Measurements from ENCODE around the gene NUDC.
"Not testable (repeated sequence)": the region's sequence is repeated elsewhere in the genome, so short reads cannot be mapped to it uniquely, and the experiment has no call there.

NUDC gene

GRCh38 chr1:26945728-26946127 lies 24.2 kb downstream of the NUDC start:
- no peak overlapping the region for H3K4me3 ChIP-seq
- no peak for DNase-seq (ENCODE audit: low spot score)
- no peak overlapping the region for H3K27ac ChIP-seq
- TF ChIP-seq CTCF (IDR thresholded peaks at IDR 0.05), result no peak

- Histone ChIP-seq H3K4me3 (no peak overlapping the region), H3K27ac (no peak overlapping the region)
- DNase-seq (ENCODE audit: low spot score), result no peak
- TF ChIP-seq CTCF (IDR thresholded peaks at IDR 0.05), result no peak
Observed at GRCh38 chr1:26946270-26946669, 24.7 kb downstream of the NUDC start.

- not testable (repeated sequence) for H3K4me3 ChIP-seq; DNase-seq (ENCODE audit: low spot score); H3K27ac ChIP-seq
Observed at GRCh38 chr1:26948725-26949057, 27.1 kb downstream of the NUDC start.

- TF ChIP-seq CTCF (IDR thresholded peaks at IDR 0.05), result no peak
Observed at GRCh38 chr1:26949266-26949925, 27.9 kb downstream of the NUDC start.

GRCh38 chr1:26949926-26950319 lies 28.4 kb downstream of the NUDC start:
- no peak overlapping the region for H3K27ac ChIP-seq
- TF ChIP-seq CTCF (IDR thresholded peaks at IDR 0.05), result no peak
- no peak overlapping the region for H3K4me3 ChIP-seq
- DNase-seq (ENCODE audit: low spot score), result no peak

More at GRCh38 chr1:26949266-26949925, 27.9 kb downstream of the NUDC start:
- DNase-seq (ENCODE audit: low spot score), result no peak
- Histone ChIP-seq H3K4me3 (no peak overlapping the region), H3K27ac (no peak overlapping the region)

- DNase-seq (ENCODE audit: low spot score), result no peak
- no peak overlapping the region for H3K4me3 ChIP-seq
- TF ChIP-seq CTCF (IDR thresholded peaks at IDR 0.05), result no peak
- H3K27ac ChIP-seq, result no peak overlapping the region
Observed at GRCh38 chr1:26950602-26951001, 29.1 kb downstream of the NUDC start.

GRCh38 chr1:26951216-26951615 lies 29.7 kb downstream of the NUDC start:
- DNase-seq (ENCODE audit: low spot score), result no peak
- no peak for TF ChIP-seq CTCF (IDR thresholded peaks at IDR 0.05)
- no peak overlapping the region for H3K4me3 ChIP-seq
- no peak overlapping the region for H3K27ac ChIP-seq
